ENCODE measurements around the gene CD209.

The CD209 gene

GRCh38 chr19:7732045-7732444 is 15.3 kb downstream of the CD209 start, which contains the start of gene CLEC4G:
CLEC4G (minus strand) TSS chr19:7732110; CDS start chr19:7732102, 8 bp downstream.
- TF ChIP-seq CTCF (IDR thresholded peaks at IDR 0.05; ENCODE audit: control insufficient read depth, extremely low read depth, insufficient read depth) = no peak
- DNase-seq (ENCODE audit: low read depth) = no peak
- no peak within 1 kb of the TSS for H3K4me3 ChIP-seq (ENCODE audit: low read depth, low read length)

- TF ChIP-seq CTCF (IDR thresholded peaks at IDR 0.05; ENCODE audit: control insufficient read depth, extremely low read depth, insufficient read depth) = no peak
- no peak overlapping the region for H3K4me3 ChIP-seq (ENCODE audit: low read depth, low read length)
- no peak for DNase-seq (ENCODE audit: low read depth)
Observed at GRCh38 chr19:7731615-7732014, 15.7 kb downstream of the CD209 start.

GRCh38 chr19:7731218-7731595 is 16.1 kb downstream of the CD209 start:
- no peak for DNase-seq (ENCODE audit: low read depth)
- no peak overlapping the region for H3K4me3 ChIP-seq (ENCODE audit: low read depth, low read length)

GRCh38 chr19:7730286-7731217 is 16.8 kb downstream of the CD209 start:
- no peak for DNase-seq (ENCODE audit: low read depth)

More at GRCh38 chr19:7731218-7731595, 16.1 kb downstream of the CD209 start:
- TF ChIP-seq CTCF (IDR thresholded peaks at IDR 0.05; ENCODE audit: control insufficient read depth, extremely low read depth, insufficient read depth) = no peak

GRCh38 chr19:7729831-7730285 is 17.5 kb downstream of the CD209 start:
- TF ChIP-seq CTCF (IDR thresholded peaks at IDR 0.05; ENCODE audit: control insufficient read depth, extremely low read depth, insufficient read depth) = no peak
- no peak overlapping the region for H3K4me3 ChIP-seq (ENCODE audit: low read depth, low read length)
- no peak for DNase-seq (ENCODE audit: low read depth)

More at GRCh38 chr19:7730286-7731217, 16.8 kb downstream of the CD209 start:
- no peak for TF ChIP-seq CTCF (IDR thresholded peaks at IDR 0.05; ENCODE audit: control insufficient read depth, extremely low read depth, insufficient read depth)
- no peak overlapping the region for H3K4me3 ChIP-seq (ENCODE audit: low read depth, low read length)

GRCh38 chr19:7729211-7729610 is 18.1 kb downstream of the CD209 start:
- TF ChIP-seq CTCF (IDR thresholded peaks at IDR 0.05; ENCODE audit: control insufficient read depth, extremely low read depth, insufficient read depth) = no peak
- H3K4me3 ChIP-seq (ENCODE audit: low read depth, low read length) = no peak overlapping the region
- no peak for DNase-seq (ENCODE audit: low read depth)
